Medulla oblongata (tissue), 1 donor: ENCODE results near the gene POTEH.
"Not testable (repeated sequence)": the region's sequence is repeated elsewhere in the genome, so short reads cannot be mapped to it uniquely, and the experiment has no call there.

Source experiments
- DNase-seq: peaks from one replicate; pipeline ENCODE4 v3.0.0-alpha.2; 2015; ENCODE audit errors: extremely low spot score

The POTEH gene

DNA sequence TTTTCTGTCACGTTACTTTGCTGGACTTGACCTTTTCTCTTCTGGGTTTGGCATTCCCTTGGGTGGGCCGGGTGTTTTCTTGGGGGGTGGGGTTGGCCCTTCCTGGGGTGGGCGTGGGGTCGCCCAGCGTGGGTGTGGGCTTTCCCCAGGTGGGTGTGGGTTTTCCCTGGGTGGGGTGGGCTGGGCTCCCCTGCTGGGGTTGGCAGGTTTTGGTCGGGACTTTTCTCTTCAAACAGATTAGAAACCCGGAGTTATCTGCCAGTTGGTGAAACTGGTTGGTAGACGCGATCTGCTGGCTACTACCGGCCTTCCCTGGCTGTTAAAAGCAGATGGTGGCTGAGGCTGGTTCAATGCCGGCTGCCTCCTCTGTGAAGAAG, at the start of gene POTEH:
POTEH (plus strand) TSS at position 278 of the 377 bp plus-strand sequence; CDS start at position 330, 52 bp downstream.
- DNase-seq = not testable (repeated sequence)

DNA sequence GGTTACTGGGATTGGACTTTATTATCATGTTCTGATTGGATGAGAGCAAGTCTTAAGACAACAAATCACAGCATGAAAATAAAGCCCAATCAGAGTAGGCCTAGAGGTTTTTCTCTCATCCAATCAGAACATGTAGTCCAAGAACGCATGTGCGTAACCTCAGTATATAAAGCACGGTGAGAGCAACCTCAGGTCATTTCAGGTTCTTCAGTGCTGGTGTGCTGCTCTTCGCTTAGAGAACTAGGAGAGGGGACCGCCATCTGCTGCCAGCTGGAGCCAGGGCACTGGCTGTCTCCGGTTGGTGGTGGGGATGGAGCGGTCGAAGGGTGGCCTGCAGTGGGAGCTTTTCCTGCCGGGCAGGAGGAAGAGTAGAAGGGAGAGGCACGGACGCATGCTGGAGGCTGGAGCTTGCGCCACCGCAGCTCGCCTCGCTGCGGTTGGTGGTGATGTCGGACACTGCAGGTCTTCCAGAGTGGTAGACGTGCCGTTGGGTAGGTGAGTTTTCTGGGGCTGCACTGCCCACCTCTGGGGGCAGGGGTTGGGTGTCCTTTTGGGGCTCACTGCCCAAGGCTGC, 47.5 kb upstream of the POTEH start:
- not testable (repeated sequence) for DNase-seq

DNA sequence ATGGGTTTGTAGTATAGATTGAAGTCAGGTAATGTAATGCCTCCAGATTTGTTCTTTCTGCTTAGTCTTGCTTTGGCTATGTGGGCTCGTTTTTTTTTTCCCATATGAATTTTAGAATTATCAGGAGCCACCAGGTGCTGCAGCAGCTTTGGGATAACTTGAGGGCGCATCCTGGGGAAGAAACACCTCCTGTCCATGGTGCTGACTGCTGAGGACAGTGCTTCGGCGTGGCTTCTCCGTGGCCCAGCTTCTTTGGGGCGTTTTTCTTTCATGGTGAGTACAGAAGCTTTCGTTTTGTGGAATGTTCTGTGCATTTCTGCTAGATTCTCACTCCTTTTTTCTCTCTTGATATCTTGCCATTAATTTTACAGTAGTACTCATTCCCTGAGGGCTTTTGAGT, 37.9 kb upstream of the POTEH start:
- DNase-seq = not testable (repeated sequence)

DNA sequence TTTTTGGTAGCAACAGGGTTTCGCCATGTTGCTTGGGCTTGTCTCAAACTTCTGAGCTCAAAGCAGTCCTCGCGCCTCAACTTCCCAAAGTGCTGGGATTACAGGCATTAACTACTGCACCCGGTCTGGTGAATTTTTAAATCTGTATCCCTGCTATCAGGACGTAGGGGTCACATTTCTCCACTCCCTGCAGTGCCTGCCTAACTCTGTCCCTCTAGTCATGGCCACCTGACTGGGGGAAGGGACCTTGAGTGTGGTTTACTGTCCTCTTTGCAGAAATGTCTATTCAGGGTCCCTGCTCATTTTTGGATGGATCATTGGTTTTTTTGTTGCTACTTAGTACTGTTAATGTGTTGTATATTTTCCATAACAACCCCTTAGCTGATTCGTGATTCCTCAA, 37.1 kb upstream of the POTEH start:
- DNase-seq = not testable (repeated sequence)

DNA sequence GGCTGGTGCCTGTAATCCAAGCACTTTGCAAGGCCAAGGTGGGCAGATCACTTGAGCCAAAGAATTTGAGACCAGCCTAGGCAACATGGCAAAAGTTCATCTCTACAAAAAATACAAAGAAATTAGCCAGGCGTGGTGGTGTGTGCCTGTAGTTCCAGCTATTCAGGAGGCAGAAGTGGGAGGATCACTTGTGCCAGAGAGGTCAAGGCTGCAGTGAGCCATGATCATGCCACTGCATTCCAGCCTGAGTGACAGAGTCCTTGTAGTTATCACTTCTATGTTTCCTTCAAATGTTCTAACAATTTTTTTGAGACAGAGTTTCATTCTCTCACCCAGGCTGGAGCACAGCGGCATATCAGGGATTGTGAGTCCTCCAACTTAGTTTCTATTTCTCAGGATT, 36.6 kb upstream of the POTEH start:
- DNase-seq = not testable (repeated sequence)

DNA sequence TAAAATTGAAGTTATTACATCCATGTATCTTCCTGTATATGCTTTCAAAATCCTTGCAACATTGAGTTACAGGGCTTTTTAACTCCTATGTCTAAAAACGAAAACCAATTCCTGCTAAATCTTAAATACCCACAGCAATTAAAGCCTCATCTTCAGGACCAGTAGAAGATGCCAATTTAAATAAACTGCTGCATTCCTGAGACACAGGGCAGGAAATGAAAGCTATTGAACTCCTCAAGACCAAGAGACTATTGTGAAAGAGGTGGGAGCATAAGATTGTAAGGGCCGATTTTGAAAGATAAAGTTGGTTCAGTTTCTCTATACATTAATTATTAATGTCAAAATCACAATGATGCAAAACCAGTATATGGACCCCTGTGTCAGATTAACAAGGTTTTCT, 28.7 kb upstream of the POTEH start:
- DNase-seq = not testable (repeated sequence)

DNA sequence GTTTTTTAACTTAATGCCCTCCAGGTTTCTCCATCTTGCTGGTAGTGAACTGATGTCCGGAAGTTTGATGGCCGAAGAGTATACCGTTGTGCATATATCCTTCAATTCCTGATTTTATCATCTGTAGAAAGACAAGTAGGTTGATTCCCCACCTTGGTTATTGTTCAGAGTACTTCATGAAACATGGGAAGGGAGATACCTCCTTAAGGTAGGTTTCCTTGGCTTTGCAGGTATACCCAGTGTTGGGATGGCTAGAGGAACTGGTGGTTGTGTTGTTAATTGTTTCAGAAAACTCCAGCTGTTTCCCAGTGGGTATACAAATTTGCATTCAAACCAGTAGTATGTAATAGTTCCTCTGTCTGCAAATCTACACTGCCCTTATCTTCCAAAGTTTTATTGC, 25.1 kb upstream of the POTEH start:
- not testable (repeated sequence) for DNase-seq

DNA sequence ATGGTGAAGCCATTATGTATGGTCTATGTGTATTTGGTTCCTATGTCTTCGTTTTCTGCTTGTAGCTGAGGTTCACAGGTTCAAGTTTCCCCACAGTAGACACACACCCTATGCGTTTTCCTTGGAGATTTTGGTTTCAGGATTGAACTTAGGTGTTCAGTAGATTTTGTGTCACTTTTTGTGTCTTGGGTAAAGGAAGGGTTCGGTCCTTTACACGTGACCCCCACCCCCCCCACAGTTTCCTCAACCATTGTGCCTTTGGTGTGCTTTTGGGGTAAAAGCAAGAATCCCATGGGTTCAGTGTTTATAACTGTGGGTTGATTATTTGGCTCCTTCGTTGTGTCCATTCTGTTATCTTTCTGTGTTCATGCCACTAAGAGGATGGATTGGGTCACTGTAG, 24.3 kb upstream of the POTEH start:
- DNase-seq = peak; percentile 11

DNA sequence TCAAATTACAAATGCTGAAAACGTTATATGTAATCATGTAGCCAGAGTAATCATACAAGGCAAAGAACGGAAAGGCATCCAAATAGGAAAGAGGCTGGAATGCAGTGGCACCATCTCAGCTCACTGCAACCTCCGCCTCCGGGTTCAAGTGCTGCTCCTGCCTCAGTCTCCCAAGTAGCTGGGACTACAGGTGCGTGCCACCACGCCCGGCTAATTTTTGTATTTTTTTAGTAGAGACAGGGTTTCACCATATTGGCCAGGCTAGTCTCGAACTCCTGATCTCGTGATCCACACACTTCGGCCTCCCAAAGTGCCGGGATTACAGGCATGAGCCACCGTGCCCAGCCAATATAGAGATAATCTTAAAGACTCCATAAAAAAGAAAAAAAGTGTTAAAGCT, 20.4 kb upstream of the POTEH start:
- DNase-seq = not testable (repeated sequence)

DNA sequence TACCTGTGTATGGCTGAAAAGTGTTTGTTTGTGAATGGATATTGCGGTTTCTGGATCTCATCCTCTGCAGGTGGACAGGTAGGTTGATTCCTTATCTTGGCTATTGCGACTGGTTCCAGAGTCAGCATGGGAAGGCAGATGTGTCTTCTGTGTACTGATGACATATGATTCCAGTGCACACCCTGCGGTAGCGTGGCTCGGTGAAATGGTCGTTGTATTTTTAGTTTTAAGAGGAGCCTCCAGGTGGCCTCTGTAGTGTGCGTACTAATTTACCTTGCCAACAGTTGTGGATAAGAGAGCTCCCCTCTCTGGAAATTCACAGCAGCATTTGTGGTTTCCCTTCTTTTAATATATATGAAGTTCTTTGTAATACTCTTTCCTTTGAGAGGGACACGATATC, 10.1 kb upstream of the POTEH start:
- peak; percentile 1 for DNase-seq

DNA sequence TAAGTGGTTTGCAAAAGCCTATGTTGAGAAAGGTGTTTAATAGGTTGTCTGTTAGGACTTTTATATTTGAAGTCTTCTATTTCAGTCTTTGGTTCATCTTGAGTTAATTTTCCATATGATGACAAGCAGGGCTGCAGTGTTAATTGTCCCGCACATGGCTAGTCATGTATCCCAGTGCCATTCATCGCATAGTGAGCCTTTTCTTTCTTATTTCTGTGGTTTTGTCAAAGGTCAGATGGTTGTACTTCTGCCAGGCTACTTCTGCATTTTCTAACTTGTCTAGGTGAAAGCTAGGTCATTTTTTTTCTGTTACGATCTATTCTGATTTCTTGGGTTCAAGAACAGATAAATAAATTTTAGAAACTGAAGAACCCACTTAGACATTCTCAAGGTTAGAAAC, 5.7 kb upstream of the POTEH start:
- not testable (repeated sequence) for DNase-seq

DNA sequence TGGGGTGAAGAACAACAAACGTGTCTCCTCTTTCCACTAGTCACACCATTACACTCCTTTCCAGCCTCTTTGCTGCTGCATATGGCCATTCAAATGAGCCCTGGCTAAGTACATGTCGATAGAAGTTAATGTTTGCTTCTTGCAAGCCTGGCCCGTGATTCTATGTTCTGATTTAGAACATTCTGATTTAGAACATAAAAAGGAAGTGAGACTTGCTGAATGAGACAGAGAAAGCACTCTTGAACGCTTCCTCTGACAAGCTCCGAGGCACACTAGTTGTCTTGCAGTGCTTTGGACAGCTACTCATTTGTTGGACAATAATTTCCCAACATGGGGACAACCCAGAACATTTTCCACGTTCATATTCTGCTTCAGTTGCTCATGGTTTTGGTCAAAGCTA, 5.1 kb upstream of the POTEH start:
- not testable (repeated sequence) for DNase-seq

DNA sequence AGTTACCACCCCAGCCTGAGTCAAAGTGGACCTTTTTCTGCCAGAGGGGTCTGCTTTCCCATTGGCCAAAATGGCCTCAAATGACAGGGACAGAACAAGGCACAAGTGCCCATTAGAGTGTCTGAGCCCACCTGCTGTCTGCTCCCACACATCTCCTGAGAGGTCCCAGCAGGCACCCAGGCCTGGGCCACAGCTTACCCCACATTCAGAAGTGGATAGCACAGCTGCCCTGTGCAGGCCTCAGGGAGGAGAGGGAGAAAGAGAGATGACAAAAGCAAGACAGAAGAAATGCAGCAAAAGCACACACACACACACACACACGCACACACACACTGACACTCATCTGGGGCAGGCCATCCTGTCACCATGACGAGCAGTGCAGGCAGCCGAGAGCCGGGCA, 4.2 kb upstream of the POTEH start:
- not testable (repeated sequence) for DNase-seq

DNA sequence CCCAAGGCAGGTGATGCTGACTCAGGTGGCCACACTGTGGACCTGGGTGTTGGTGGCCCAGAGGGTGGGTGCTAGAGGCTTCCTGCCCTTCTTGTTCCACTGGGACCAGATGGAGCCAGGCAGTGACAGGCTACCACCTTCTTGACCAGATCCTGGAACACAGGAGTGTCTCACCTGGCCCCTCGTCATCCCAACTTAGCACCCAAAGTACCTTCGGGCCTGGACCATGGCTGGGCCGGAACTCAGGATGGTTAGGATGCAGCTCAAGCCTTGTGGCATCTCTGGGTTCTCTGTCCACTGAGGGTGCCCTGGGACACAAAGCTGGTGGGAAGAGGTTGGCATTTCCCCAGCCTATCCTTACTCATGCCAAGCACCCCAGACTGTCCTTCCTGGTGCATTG, 2.7 kb upstream of the POTEH start:
- DNase-seq = not testable (repeated sequence)

DNA sequence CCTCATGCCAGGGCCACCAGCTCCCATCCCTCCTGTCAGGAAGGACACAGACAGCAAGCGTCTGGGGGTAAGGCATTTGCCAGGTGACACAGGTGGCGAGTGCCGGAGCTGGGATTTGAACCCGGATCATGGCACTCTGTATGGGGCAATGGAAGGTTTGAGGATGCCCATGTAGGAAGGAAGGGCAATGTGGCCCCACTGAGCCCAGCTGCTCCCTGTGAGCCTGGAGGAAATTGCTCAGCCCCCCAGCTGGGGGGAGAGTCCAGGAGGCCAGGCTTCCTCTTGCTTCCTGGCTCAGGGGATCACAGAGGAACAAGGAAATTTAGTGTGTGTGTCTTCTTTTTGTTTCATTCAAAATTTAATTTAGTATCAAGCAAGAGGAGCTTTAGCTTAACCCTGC, 2.1 kb upstream of the POTEH start:
- DNase-seq = not testable (repeated sequence)

DNA sequence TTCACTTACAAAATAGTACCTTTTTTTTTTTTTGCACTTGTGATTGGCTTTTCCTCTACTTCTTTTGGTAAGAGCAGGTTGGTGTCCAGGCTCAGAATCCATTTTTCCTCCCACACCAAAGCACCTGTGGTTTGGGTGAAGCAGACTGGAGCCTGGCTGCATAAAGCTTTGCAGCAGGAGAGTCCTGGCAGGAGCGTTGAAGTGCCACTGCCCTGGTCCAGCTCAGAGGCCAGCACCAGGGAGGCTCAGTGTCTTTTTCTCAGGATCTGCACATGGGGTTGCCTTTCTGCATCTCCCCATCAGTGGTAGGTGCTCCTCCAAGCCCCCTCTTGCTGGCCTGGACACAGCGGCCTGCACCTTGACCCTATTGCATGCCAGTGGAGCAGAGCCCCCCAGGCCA, 1.7 kb upstream of the POTEH start:
- not testable (repeated sequence) for DNase-seq

DNA sequence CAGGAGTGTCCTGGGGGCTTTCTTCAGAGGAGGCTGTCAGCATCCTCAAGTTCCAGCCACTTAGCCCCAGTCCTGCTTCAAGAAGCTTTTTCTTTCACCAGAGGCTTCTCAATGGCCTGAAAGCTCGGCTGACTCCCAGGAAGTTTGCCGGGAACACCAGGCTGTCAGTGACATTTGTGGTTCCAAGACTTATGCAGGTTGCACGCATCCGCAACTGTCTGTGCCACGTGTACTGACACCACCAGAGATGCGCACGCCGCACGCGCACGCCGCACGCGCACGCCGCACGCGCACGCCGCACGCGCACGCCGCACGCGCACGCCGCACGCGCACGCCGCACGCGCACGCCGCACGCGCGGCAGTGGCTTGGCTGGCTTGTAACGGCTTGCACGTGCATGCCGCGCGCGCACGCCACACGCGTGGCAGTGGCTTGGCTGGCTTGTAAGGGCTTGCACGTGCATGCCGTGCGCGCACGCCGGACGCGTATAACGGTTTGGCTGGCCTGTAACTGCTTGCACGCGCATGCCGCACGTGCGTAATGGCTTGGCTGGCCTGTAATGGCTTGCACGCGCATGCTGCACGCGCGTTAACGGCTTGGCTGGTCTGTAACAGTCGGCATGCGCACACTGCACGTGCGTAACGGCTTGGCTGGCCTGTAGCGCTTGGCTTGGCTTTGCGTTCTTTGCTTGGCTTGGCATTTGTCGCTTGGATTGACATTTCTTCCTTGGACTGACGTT, 646 bp upstream of the POTEH start:
- not testable (repeated sequence) for DNase-seq

DNA sequence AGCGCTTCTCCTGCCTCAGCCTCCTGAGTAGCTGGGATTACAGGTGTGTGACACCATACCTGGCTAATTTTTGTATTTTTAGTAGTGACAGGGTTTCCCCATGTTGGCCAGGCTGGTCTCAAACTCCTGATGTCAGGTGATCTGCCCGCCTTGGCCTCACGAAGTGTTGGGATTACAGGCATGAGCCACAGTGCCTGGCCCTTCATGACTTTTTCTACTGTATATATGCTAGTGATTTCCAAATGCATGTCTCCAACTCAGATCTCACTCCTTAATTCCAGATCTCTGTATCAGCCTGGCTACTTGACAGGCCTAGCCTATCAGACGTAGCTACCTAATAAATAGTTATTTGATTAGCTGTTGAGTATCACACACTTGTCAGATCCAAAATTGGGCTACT, 23.8 kb downstream of the POTEH start:
- DNase-seq = peak; percentile 1

DNA sequence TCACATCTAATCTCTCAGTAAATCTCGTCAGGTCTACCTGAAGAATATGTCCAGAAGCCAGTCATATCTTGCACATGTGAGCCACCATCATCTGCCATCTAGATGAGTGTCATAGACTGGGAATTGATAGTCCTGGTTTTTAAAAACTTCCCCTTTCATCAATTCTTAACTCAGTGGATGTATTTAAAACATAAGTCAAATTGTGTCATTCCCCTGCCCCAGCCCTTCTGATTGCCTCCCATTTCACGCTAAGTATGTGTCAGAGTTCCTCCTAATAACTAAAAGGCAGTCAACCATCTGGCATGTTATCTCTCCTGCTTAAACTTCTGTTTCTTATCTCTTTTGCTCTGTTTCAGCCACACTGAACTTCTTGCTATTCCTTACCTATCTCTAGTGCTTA, 24.3 kb downstream of the POTEH start:
- DNase-seq = peak; percentile 1

DNA sequence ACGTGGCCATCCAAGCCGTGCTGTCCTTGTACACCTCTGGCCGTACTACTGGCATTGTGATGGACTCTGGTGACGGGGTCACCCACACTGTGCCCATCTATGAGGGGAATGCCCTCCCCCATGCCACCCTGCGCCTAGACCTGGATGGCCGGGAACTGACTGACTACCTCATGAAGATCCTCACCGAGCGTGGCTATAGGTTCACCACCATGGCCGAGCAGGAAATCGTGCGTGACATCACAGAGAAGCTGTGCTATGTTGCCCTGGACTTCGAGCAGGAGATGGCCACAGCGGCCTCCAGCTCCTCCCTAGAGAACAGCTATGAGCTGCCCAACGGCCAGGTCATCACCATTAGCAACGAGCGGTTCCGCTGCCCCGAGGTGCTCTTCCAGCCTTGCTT, 32.1 kb downstream of the POTEH start:
- not testable (repeated sequence) for DNase-seq

DNA sequence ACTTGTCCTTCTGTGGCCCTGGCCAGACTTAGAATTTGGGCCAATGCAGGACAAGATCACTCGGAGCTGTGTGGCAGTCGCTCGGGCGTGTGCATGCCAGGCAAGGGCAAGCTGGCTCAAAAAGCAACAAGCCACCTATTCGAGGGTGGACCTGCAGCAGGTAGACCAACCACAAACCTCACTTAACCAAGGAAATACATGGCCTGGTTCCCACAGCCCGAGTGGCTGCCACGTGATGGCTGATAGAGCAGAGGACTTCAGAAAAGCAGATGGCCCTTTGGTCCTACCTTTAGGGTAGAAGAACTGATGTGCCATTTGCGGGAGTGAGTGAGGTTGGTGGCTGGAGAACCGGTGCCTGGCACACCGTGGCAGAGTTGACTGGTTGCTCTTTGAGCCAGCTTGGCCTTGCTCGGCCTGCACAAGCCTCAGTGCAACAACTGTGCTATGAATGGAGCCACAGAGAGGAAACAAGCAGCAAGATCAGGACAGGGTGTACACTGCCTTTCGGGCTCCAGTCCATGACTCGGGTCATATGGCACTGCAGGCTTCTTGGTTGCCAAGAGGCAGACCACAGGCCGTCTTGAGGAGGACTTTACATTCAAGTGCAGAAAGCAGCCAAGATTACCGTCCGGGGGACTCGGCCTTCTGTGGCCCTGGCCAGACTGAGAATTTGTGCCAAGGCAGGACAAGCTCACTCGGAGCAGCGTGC, 39.5 kb downstream of the POTEH start:
- not testable (repeated sequence) for DNase-seq

DNA sequence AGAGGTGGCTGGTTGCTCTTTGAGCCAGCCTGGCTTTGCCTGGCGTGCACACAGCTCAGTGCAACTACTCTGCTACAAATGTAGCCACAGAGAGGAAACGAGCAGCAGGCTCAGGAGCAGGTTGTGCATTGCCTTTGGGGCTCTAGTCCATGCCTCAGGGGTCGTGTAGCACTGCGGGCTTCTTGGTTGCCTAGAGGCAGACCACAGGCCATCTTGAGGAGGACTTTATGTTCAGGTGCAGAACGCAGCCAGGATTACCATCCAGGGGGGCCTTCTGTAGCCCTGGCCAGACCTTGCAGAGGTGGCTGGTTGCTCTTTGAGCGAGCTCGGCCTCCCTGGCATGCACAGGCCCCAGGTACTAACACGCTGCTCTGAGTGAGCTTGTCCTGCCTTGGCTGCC, 41.2 kb downstream of the POTEH start:
- not testable (repeated sequence) for DNase-seq

DNA sequence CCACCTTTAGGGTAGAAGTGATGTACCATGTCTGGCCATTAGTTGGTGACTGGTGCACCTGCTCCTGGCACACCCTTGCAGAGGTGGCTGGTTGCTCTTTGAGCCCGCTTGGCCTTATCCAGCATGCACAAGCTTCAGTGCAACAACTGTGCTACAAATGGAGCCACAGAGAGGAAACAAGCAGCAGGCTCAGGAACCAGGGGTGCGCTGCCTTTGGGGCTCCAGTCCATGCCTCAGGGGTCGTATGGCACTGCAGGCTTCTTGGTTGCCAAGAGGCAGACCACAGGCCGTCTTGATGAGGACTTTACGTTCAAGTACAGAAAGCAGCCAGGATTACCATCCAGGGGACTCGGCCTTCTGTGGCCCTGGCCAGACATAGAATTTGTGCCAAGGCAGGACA, 44.6 kb downstream of the POTEH start:
- DNase-seq = not testable (repeated sequence)
